HepG2 (cell line): ENCODE measurements around the gene NGDN. TPM values are rescaled to one million over a fixed set of nuclear protein-coding genes. Genes with fewer than 3 reads are reported as not detected.
A peak's percentile ranks its signal among the peaks of the same experiment; 100 is the strongest.

Experiments
- ELF1 ChIP-seq: sonication (generic); formaldehyde crosslinking; IDR thresholded peaks from 2 replicates; pipeline ENCODE4 v1.4.0; 2020; ENCODE audit warnings: missing genetic modification reagents
- FOXJ3 ChIP-seq: sonication (generic); formaldehyde crosslinking; IDR thresholded peaks from 2 replicates; pipeline ENCODE4 v1.4.0; 2020; ENCODE audit warnings: missing genetic modification reagents, mild to moderate bottlenecking, borderline replicate concordance
- GABPA ChIP-seq, 2 experiments: IDR thresholded peaks; 2 replicates each; pipeline ENCODE4 v1.6.1; 2011 to 2016; ENCODE audit warnings: low read depth in 2 of 2, low read length in 1 of 2, missing biosample characterization in 1 of 2, missing genetic modification characterization in 1 of 2
- HNRNPL ChIP-seq: fragments of 200-400 bp; formaldehyde crosslinking; IDR thresholded peaks from 2 replicates; pipeline ENCODE4 v1.6.1; 2017; ENCODE audit warnings: mild to moderate bottlenecking, low read depth, low read length
- IRX3 ChIP-seq: sonication (generic); formaldehyde crosslinking; IDR thresholded peaks from 2 replicates; pipeline ENCODE4 v1.8.1; 2023; ENCODE audit warnings: mild to moderate bottlenecking, low read depth, missing genetic modification reagents, borderline replicate concordance
- KDM3A ChIP-seq: IDR thresholded peaks from 2 replicates; pipeline ENCODE4 v1.6.1; 2018; ENCODE audit warnings: low read depth, missing compliant biosample characterization
- MTA1 ChIP-seq: sonication (generic); formaldehyde crosslinking; IDR thresholded peaks from 2 replicates; pipeline ENCODE4 v1.4.0; 2020; ENCODE audit warnings: missing genetic modification reagents, mild to moderate bottlenecking, borderline replicate concordance
- SIN3A ChIP-seq: IDR thresholded peaks from 2 replicates; pipeline ENCODE4 v1.6.1; 2011; ENCODE audit warnings: low read depth, mild to moderate bottlenecking, control low read depth, low read length, borderline replicate concordance
- SOX5 ChIP-seq: IDR thresholded peaks from 2 replicates; pipeline ENCODE4 v1.6.1; 2016; ENCODE audit warnings: borderline replicate concordance
- U2AF1 ChIP-seq: fragments of 200-400 bp; formaldehyde crosslinking; optimal IDR thresholded peaks from 2 replicates; pipeline ENCODE3; 2017; ENCODE audit warnings: mild to moderate bottlenecking, low read depth, low read length
- XRCC5 ChIP-seq: fragments of 200-400 bp; formaldehyde crosslinking; optimal IDR thresholded peaks from 2 replicates; pipeline ENCODE3; 2017; ENCODE audit warnings: mild to moderate bottlenecking, low read length
- ZBTB20 ChIP-seq: sonication (generic); formaldehyde crosslinking; IDR thresholded peaks from 2 replicates; pipeline ENCODE4 v1.8.1; 2023; ENCODE audit warnings: missing genetic modification reagents, low read depth, mild to moderate bottlenecking, borderline replicate concordance
- ZNF136 ChIP-seq: sonication (generic); formaldehyde crosslinking; IDR thresholded peaks from 2 replicates; pipeline ENCODE4 v1.8.1; 2022; ENCODE audit warnings: low read depth, mild to moderate bottlenecking, moderate library complexity, missing genetic modification reagents
- ZNF282 ChIP-seq: fragments of 450-650 bp; IDR thresholded peaks from 2 replicates; pipeline ENCODE4 v1.6.1; 2018; ENCODE audit not compliant: partially characterized antibody
- ZNF431 ChIP-seq: sonication (generic); formaldehyde crosslinking; IDR thresholded peaks from 2 replicates; pipeline ENCODE4 v1.9.0; 2022; ENCODE audit warnings: missing genetic modification reagents, low read depth, mild to moderate bottlenecking, borderline replicate concordance
- ZNF713 ChIP-seq: sonication (generic); formaldehyde crosslinking; IDR thresholded peaks from 2 replicates; pipeline ENCODE4 v1.4.0; 2020; ENCODE audit warnings: mild to moderate bottlenecking, missing genetic modification reagents
- ZNF766 ChIP-seq: sonication (generic); formaldehyde crosslinking; IDR thresholded peaks from 2 replicates; pipeline ENCODE4 v1.5.0; 2020; ENCODE audit warnings: missing genetic modification reagents, borderline replicate concordance
- ZNF768 ChIP-seq: sonication (generic); formaldehyde crosslinking; IDR thresholded peaks from 2 replicates; pipeline ENCODE4 v1.4.0; 2020; ENCODE audit warnings: missing genetic modification reagents
- ZNF816 ChIP-seq: sonication (generic); formaldehyde crosslinking; IDR thresholded peaks from 2 replicates; pipeline ENCODE4 v1.8.0; 2022; ENCODE audit warnings: missing genetic modification reagents, mild to moderate bottlenecking, borderline replicate concordance
- polyA plus RNA-seq, 8 experiments: library from polyadenylated mRNA; depleted of rRNA in 3 of 8; stranded (reverse) in 7 of 8; unstranded in 1 of 8; fragments of >200 nt; fragmentation: Illumina TruSeq in 4 of 8; extraction: Trizol in 4 of 8; gene quantifications; 2 replicates each; pipeline versions ENCODE4 v1.2.1 to v1.2.3, GENCODE V29; 2011 to 2016; ENCODE audit warnings: low read depth in 4 of 8, missing spikeins in 1 of 8, mixed read lengths in 1 of 8; ENCODE audit not compliant: insufficient read depth in 1 of 8
- total RNA-seq, 5 experiments: library from RNA; depleted of rRNA; stranded (reverse); fragments of >200 nt; fragmentation: Illumina TruSeq; extraction: Trizol; gene quantifications; 2 replicates each; pipeline ENCODE4 v1.2.3, GENCODE V29; 2016; ENCODE audit warnings: low read depth in 1 of 5
- TF ChIP-seq, protein P1 (sequence below): sonication (generic); formaldehyde crosslinking; IDR thresholded peaks from 2 replicates; pipeline ENCODE4 v1.8.0; 2022; ENCODE audit warnings: missing genetic modification reagents, mild to moderate bottlenecking, borderline replicate concordance
- TF ChIP-seq, protein P2 (sequence below): sonication (generic); formaldehyde crosslinking; conservative IDR thresholded peaks from 2 replicates; pipeline ENCODE4 v1.8.1; 2023; ENCODE audit warnings: missing genetic modification reagents
- TF ChIP-seq, protein P3 (sequence below): sonication (generic); formaldehyde crosslinking; IDR thresholded peaks from 2 replicates; pipeline ENCODE4 v1.4.0; 2020; ENCODE audit warnings: missing genetic modification reagents
- TF ChIP-seq, protein P4 (sequence below): sonication (generic); formaldehyde crosslinking; IDR thresholded peaks from 2 replicates; pipeline ENCODE4 v1.4.0; 2020; ENCODE audit warnings: mild to moderate bottlenecking, missing genetic modification reagents

Gene NGDN
- total and polyA plus RNA-seq, 2 of the 13 experiments (the other 11 are each of a cell fraction or from before 2014, with no cell fraction given) = 154 to 216 TPM

DNA sequence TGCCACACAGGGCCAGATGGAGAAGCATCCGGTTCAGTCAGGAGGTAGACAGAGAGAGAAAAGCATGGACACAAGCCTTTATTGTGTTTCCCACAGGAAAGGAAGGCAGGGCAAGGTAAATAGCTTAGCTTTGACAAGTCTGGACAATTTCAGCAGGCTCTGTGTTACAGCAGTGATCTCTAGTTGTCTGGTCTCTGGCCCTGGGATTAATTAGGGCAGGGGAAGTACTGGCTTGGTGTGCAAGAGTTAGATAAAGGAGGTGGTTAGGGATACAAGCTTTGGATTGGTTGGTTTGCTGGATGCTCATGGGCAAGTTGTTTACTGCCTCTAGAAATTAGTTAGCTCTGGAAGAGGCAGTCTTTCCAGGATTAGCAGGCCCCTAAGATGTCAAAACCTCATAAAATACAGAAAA, 15.1 kb upstream of the NGDN start (continued):
- TF ChIP-seq ELF1 (CRISPR knock-in tag) = peak; percentile 22; the same call in 1 of the 2 replicates
- TF ChIP-seq FOXJ3 (CRISPR knock-in tag) = no peak
- no peak for TF ChIP-seq SIN3A
- no peak for TF ChIP-seq ZNF713 (CRISPR knock-in tag)
- TF ChIP-seq, protein P1, sequence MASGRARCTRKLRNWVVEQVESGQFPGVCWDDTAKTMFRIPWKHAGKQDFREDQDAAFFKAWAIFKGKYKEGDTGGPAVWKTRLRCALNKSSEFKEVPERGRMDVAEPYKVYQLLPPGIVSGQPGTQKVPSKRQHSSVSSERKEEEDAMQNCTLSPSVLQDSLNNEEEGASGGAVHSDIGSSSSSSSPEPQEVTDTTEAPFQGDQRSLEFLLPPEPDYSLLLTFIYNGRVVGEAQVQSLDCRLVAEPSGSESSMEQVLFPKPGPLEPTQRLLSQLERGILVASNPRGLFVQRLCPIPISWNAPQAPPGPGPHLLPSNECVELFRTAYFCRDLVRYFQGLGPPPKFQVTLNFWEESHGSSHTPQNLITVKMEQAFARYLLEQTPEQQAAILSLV (CRISPR knock-in tag) = no peak
- TF ChIP-seq, protein P2, sequence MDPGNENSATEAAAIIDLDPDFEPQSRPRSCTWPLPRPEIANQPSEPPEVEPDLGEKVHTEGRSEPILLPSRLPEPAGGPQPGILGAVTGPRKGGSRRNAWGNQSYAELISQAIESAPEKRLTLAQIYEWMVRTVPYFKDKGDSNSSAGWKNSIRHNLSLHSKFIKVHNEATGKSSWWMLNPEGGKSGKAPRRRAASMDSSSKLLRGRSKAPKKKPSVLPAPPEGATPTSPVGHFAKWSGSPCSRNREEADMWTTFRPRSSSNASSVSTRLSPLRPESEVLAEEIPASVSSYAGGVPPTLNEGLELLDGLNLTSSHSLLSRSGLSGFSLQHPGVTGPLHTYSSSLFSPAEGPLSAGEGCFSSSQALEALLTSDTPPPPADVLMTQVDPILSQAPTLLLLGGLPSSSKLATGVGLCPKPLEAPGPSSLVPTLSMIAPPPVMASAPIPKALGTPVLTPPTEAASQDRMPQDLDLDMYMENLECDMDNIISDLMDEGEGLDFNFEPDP = no peak
- TF ChIP-seq ZNF768 = no peak
- no peak for TF ChIP-seq ZNF816 (CRISPR knock-in tag)
- no peak for TF ChIP-seq U2AF1
- TF ChIP-seq SOX5 (CRISPR knock-in tag) = peak; percentile 70; the same call in 1 of the 2 replicates
- no peak for TF ChIP-seq HNRNPL
- TF ChIP-seq ZNF282 = no peak
- no peak for TF ChIP-seq IRX3 (CRISPR knock-in tag)
- peak; percentile 42; the same call in 1 of the 2 replicates for TF ChIP-seq ZBTB20 (CRISPR knock-in tag)
- TF ChIP-seq MTA1 = no peak
- TF ChIP-seq, protein P3, sequence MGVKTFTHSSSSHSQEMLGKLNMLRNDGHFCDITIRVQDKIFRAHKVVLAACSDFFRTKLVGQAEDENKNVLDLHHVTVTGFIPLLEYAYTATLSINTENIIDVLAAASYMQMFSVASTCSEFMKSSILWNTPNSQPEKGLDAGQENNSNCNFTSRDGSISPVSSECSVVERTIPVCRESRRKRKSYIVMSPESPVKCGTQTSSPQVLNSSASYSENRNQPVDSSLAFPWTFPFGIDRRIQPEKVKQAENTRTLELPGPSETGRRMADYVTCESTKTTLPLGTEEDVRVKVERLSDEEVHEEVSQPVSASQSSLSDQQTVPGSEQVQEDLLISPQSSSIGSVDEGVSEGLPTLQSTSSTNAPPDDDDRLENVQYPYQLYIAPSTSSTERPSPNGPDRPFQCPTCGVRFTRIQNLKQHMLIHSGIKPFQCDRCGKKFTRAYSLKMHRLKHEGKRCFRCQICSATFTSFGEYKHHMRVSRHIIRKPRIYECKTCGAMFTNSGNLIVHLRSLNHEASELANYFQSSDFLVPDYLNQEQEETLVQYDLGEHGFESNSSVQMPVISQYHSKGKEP (CRISPR knock-in tag) = 0 out of 2 replicates have a peak, but pooled peaks have one; percentile 7
- TF ChIP-seq, protein P4, sequence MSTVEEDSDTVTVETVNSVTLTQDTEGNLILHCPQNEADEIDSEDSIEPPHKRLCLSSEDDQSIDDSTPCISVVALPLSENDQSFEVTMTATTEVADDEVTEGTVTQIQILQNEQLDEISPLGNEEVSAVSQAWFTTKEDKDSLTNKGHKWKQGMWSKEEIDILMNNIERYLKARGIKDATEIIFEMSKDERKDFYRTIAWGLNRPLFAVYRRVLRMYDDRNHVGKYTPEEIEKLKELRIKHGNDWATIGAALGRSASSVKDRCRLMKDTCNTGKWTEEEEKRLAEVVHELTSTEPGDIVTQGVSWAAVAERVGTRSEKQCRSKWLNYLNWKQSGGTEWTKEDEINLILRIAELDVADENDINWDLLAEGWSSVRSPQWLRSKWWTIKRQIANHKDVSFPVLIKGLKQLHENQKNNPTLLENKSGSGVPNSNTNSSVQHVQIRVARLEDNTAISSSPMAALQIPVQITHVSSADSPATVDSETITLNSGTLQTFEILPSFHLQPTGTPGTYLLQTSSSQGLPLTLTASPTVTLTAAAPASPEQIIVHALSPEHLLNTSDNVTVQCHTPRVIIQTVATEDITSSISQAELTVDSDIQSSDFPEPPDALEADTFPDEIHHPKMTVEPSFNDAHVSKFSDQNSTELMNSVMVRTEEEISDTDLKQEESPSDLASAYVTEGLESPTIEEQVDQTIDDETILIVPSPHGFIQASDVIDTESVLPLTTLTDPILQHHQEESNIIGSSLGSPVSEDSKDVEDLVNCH (CRISPR knock-in tag) = no peak
- TF ChIP-seq ZNF431 (CRISPR knock-in tag) = no peak
- TF ChIP-seq GABPA (IDR thresholded peaks at IDR 0.05; ENCODE audit: low read depth, low read length) = no peak
- 0 out of 2 replicates have a peak, but pooled peaks have one; percentile 41 for TF ChIP-seq GABPA (CRISPR knock-in tag; IDR thresholded peaks at IDR 0.05; ENCODE audit: low read depth)
- TF ChIP-seq ZNF136 (CRISPR knock-in tag) = no peak
- peak; percentile 45 for TF ChIP-seq XRCC5
- TF ChIP-seq ZNF766 (CRISPR knock-in tag) = peak; percentile 89; the same call in 1 of the 2 replicates
- 0 out of 2 replicates have a peak, but pooled peaks have one; percentile 45 for TF ChIP-seq KDM3A
